ENCODE results near the gene CRB3. TPM values are rescaled to one million over a fixed set of nuclear protein-coding genes. Genes with fewer than 3 reads are reported as not detected.

Gene CRB3
- polyA plus RNA-seq, 1 donor = 0.18 TPM

DNA sequence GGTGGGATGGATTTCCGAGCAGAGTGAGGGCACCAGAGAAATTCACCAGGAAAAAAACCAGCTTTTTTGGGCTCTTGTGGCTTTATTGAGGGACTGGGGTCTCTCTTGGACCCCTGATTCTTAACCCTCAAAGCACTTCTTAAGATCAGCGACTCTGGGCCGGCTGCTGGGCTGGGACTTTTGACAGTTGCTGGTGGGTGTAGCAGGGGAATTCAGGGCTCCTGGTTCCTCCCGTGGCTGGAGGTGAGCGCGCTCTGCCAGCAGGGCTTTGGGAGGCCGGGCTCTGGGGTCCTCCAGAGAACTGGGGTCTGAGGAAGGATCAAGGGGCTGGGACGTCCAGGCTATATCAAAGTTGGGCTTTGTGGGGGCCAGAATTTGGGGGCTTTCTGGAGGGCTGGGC lies 3.3 kb downstream of the CRB3 start:
- DNase-seq = no peak

- DNase-seq = no peak
These were observed 6.1 kb downstream of the CRB3 start for GRCh38 chr19:6470173-6470572.

DNA sequence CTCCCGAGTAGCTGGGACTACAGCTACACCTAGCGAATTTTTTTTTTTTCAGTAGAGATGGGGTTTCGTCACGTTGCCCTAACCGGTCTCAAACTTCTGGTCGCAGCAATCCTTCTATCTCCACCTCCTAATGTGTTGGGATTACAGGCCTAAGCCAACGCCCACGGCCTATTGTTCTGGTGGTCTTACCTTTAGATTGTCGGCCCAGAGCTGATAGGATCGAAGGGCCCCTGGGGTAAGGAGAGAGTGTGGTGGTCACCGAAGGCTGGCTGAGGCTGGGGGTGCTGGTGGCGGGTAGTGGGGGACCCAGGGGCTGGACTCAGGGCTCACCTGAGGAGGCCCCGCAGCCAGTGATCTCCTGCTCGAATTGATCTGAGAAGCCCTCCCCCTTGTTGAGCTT lies 7.0 kb downstream of the CRB3 start:
- DNase-seq = no peak

GRCh38 chr19:6472713-6473112 lies 8.6 kb downstream of the CRB3 start:
- no peak for DNase-seq

DNA sequence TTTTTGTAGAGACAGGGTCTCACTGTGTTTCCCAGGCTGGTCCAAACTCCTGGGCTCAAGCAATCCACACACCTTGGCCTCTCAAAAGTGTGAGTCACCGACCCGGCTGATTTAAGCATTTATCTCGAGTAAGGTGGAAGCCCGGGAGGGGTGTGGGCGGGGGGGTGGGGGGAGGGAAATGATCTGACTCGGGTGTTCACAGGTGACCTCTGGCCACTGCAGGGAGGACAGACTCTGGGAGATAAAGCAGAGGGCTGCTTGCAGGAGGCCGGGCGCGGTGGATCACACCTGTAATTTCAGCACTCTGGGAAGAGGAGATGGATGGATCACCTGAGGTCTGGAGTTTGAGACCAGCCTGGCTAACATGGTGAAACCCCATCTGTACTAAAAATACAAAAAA lies 9.6 kb downstream of the CRB3 start:
- DNase-seq = no peak

GRCh38 chr19:6475321-6476108 lies 11.4 kb downstream of the CRB3 start:
- DNase-seq = no peak

GRCh38 chr19:6476155-6476895 lies 12.3 kb downstream of the CRB3 start:
- no peak for DNase-seq

DNA sequence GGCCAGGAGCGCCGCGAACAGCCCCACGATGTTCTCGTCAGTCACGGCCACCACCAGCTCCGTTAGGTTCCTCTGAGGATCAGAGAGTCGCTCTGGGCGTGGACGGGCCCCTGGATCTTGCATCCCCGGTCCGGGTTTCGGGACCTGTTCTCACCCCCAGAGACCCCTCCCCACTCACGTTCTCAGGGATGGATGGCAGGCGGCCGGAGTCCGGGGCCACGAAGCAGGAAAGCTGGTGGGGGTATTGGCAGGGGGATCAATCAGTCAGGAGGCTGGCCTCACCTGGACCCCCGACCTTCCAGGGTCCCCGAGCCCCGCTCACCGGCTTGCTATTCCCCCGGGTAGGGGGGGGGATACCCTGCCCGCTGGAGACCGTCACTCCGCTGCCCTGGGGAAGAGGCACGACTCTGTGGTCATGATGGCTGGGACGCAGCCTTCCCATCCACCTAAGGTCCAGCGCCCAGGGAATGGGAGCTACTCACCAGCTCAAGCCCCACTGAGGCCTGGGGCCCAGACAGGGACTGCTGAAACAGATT lies 12.9 kb downstream of the CRB3 start:
- no peak for DNase-seq

GRCh38 chr19:6478815-6479214 lies 14.7 kb downstream of the CRB3 start:
- DNase-seq = no peak

DNA sequence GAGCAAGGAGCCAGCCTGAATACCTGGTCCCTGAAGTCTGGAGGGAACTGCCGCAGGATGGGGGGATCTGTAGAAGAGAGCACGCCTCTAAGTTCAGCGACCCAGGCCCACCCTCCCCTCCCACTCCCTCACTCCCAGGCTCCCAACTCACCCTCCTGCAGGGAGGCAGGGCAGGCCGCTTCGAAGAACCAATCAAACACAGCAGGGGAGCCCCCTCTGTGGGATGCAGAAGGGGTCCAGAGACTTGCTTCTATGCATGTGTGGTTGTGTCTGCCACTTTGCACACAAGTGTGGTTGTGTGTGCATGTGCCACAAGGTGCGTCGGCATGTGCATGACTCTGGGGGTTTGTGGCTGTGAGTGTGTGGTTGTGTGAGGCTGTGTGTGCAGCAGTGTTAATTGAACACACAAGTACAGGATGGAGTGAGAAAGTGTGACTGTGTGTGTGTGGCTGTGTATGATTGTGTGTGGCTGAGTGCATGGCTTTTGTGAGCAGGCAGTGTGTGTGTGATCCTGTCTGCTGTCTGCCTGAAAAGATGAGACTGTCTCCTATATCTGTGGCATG lies 15.8 kb downstream of the CRB3 start:
- DNase-seq = no peak

DNA sequence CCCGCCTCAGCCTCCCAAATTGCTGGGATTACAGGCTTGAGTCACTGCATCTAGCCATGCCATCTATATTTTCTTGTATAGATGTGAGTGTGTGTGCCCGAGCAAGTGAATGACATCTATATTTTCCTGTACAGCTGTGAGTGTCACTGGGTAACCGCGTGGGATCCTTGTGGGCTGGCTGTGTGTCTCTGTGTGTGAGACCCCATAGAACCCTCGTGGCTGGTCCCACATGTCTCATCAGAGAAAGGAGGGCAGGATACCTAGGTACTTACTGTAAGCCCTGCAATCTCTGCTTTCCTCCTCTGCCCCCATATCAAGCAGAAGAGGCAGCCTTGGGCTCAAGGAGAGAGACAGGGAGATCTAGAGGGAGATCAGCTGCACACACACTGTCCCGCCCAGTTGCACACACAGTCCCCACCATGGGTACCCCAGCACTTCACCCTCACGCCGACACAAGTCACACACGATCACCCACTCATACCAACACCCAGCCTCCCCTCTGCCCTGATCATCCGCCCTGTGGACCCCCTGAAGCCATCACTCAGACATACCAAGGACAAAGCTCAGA lies 16.9 kb downstream of the CRB3 start:
- no peak for DNase-seq

GRCh38 chr19:6481541-6482342 lies 17.7 kb downstream of the CRB3 start, which contains the start of gene DENND1C:
TSS of gene DENND1C (minus strand) at chr19:6481787. CDS start at chr19:6481695, 92 bp downstream.
- DNase-seq = no peak

DNA sequence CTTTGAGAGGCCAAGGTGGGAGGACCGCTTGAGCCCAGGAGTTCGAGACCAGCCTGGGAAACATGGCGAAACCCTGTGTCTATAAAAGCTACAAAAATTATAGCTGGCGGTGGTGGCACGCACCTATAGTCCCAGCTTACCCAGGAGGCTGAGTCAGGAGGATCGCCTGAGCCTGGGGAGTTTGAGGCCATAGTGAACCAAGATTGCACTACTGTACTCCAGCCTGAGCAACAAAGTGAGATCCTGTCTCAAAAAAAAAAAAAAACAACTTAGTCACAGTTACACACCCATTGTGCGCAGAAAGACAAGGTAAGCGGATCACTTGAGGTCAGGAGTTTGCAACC lies 18.2 kb downstream of the CRB3 start:
- DNase-seq = no peak

DNA sequence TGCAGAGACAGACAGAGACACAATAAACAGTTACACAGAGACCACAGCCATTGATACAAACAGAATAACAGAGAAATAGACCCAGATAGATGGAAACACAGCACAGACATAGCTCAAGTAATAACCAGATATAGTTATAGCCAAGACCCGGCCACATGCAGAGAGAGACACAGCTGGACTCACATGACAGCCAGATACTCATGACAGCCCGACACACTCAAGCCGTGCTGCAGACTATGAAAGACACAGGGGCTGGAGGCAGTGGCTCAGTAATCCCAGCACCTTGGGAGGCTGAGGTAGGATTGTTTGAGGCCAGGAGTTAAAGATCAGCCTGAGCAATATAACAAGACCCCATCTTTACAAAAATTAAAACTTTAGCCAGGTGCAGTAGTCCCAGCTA lies 19.2 kb downstream of the CRB3 start:
- DNase-seq = no peak

GRCh38 chr19:6484230-6484629 lies 20.2 kb downstream of the CRB3 start:
- no peak for DNase-seq

DNA sequence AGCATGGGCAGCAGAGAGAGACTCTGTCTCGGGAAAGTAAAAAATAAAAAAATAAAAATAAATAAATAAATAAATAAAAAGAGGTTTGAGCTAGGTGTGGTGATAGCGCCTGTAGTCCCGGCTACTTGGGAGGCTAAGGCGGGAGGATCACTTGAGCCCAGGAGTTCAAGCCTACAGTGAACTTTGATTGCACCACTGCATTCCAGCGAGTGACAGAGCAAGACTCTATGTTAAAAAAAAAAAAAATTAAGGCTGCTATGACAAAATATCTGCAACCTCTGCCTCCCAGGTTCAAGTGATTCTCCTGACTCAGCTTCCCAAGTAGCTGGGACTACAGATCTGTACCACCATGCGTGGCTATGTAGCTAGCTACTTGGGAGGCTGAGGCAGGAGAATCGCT lies 20.8 kb downstream of the CRB3 start:
- no peak for DNase-seq

DNA sequence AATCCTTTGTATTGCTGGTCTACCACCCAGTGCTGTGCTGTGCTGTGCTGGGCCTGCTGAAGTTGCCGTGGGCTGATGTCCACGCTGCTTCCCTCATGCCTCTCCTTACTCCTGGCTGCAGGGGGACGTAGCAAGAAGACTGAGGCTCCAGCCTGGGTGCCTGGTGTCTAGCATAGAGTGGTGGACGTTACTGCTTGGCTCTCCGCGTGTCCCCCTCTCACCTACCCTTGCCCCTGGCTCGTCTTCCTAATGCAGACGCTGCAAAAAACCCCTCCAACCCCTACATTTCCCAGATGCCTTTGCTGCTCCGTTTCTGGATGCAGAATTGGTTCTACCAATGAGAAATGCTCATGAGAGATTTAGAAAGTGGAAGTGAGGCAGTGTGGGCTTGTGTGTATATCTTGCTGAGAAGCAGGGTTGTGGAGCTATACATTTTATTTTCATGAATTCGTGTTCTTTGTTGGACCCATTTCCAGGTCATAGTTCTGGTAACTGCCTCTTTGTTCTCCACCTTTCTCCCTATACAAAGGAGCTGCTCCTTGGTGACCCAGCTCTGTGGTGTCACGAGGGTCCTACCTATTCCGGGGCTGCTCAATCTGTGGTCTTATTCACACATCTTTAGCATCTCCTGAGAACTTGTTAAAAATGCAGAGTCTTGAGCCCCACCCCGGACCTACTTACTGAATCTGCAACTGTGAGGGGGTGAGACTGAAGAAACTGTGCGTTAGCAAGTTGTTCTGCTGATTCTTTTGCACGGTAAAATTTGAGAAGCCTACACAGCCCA lies 25.4 kb downstream of the CRB3 start:
- DNase-seq = no peak

DNA sequence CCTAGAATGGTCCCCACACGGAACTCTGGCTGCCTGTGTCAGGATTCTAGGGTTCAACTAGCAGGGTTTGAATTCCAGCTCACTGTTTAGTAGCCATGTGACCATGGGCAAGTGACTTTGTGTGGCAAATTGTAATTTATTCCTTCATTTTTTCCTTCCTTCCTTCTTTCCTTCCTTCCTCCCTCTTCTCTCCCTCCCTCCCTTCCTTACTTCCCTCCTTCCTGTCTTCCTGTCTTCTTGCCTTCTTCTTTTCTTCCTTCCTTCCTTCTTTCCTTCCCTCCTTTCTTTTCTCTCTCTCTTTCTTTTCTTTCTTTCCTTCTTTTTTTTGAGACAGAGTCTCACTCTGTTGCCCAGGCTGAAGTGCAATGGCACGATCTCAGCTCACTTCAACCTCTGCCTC lies 26.1 kb downstream of the CRB3 start:
- no peak for DNase-seq

- no peak for DNase-seq
These were observed 27.9 kb downstream of the CRB3 start for GRCh38 chr19:6491802-6492592.

GRCh38 chr19:6494438-6495036 lies 30.5 kb downstream of the CRB3 start:
- no peak for DNase-seq

Data from hindlimb muscle (tissue), 1 donor.